Stimulated activated CD4-positive, alpha-beta T cell treated with anti-CD3 and anti-CD28 coated beads, TNF-alpha, amount 100 ng/mL, for 48 hours (primary cell): ENCODE data around the gene ENPP6.

Experiments used
- DNase-seq, 3 donors: peaks; one replicate each; pipeline ENCODE4 v3.0.0-alpha.2; 2020; ENCODE audit warnings: low read depth in 3 of 3

Gene ENPP6

DNA sequence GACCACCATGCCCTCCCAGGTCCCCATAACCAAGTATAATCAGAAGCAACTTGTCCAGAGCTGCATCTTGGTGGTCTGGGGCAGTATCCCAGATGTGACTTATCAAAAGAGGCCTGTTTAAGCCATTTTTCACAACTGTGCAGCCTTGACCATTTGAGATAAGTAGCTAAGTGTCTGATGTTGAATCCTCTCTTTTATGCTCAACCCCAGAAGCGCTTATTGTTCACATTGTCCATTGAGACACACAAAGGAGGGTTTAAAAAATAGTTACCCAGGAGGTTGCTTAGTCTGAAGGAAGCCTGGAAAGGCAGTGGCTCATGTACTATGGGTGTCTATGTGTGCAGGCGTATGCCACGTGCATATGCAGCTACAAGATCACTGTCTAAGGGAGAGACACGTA is 27.0 kb downstream of the ENPP6 start:
- DNase-seq: no peak

DNA sequence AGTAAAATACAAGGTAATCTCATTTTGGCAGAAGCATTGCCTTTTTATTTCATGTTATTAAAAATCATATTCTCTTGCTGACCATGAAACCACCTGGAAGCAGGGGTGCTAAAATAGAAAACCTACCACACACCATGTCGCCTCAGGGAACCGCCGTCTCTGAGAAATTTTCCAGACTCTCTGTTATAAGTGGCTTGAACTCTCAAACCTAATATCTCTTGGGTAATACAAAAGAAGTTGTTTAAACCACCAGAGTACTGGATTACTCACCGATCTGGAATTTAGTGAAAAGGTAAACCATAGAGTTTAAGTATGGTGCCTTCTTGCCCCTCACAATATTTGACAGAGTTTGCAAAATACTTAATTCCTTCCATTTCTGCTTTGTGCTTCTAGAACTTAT is 27.7 kb downstream of the ENPP6 start:
- no peak for DNase-seq

DNA sequence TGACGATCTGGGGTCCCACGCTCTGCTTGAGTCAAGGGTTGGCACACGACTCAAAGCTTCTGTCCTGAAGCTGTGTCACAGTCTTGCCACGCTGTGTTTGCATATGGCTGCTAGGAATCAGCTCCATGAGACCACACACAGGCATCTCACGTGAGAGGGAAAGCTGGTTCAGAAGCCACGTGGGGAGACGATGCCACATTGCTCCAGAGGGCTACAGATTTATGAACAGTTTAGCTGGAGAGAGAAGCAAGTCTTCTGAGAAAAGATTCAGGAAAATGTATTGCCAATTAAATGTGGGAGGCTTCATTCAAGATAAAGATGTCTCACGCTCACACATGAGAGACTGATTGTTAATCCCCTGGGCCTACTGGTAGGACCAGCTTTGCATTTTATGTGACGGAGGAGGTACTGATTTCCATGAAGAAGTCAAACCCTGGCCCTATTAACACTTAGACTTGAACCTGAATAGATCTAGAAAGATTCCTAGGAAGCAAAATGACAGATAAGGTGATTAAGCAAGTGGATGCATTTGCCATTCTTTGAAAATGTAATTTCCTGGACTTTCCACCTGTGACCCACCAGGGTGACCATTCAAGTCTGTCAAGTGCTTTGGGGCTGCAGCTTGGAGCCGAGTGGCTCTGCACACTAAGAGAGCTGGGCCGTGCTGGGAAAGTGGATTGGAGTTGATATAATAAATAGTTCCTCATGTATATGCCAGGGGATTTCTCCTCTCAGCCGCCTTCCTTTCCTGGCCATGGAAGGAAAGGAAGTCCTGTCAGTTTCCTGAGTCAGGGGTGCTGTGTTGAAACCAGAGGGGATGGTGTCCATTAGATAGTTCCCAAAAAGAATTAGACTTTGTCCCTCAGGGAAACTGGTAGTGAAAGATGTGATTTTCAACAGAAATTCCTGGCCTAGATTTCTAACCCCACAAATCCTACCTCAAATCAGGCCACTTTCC is 29.0 kb downstream of the ENPP6 start:
- DNase-seq: no peak

DNA sequence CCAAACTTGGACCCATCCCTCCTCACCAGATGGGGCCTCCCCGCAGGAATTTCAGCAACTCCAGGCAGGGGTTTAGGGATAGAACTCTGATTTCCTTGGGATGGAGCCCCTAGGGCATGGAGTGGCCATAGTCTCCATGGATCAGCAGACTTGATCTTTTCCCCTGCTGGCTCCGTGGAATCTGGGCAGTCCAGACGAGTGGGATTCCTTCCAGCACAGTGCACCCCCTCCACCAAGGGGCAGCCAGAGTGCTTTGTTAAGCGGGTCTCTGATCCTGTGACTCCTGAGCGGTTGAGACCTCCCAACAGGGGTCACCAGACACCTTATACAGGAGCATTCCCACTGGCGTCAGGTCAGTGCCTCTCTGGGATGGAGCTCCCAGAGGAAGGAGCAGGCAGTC is 40.4 kb downstream of the ENPP6 start:
- no peak for DNase-seq

DNA sequence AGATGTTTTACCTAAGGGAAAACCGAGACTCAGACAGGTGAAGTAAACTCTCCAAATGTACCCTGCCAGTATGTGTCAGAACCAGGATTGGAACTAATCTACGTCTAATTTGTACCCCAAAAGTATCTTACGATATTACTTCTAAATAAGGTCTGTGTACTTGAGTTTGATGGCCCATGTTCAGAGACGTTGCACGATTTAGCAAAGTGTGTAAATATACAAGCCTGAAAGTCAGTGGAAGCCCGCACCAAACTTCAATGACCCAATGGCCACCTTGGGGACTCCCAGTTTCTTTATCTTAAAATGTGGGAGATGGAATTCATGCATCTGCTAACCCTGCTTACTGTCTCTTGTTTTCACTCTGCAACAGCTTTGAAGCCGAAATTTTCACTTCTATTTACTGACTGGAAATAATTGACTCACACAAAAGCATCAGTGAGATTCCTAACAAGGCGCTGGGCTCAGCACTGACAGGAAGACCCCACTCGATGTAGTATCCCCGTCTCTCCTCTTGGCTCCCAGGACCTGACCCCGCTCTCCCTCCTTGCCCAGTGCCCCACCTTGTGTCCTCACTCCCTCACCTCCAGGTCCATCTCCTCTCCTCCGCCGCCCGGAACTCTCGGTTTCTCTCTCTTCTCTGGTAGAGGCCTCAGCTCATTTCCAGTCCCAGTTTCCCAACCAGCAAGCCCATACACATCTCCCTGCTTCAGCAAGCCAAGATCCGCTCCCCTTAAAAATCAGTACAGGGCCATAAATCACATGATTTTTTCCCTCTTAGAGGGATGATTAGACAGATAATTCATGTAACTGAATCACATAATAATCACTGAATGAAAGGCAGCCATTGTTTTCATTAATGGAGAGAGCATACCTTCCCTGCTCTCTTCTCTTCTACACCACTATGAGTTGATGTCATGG is 42.8 kb downstream of the ENPP6 start:
- no peak for DNase-seq

DNA sequence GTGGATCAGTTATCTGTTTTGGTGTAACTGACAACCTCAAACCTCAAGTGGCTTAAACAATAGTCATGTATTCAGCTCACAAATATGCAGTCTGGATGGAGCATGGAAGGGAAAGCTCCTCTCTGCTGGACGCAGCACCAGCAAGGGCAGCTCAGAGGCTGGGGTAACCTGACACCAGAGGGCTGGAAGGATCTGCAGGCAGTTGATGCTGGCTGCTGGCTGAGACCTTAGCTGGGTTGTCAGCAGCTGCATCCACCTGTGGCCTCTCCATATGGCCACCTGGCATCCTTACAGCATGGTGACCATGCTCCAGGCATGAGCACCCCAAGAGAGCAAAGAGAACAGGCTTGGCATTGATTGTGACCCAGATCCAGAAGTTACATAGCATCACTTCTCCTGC is 46.7 kb downstream of the ENPP6 start:
- no peak for DNase-seq

DNA sequence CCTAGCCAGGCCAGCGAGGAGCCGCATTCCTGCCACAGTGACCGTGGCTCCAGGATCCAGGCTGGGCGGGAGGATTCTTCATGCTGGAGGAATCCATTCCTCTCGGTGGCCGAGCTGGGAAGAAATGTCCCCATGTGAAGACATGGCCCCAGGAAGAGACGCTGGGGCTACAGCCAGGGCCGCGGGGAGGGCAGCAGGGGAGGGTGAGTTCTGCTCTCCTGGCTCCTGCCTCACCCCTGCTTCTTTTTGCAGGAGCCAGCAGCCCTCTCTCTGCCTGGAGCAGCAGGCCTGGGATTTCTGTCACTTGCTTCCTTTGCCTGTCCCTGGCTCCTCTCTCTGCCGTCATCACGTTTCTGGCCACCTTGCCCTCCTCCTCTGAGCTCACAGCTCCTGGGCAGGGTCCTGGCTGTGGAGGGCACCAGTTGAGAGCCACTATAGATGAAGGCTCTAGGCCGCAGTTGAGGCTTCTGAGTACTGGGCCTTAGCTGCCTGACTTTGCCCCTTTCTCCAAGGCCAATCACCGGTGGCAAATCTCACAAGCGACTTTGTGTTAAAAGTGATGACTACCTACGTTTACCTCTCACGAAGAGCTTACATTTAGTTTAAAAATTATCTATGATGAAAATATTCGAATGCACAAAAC is 48.3 kb downstream of the ENPP6 start:
- no peak for DNase-seq

DNA sequence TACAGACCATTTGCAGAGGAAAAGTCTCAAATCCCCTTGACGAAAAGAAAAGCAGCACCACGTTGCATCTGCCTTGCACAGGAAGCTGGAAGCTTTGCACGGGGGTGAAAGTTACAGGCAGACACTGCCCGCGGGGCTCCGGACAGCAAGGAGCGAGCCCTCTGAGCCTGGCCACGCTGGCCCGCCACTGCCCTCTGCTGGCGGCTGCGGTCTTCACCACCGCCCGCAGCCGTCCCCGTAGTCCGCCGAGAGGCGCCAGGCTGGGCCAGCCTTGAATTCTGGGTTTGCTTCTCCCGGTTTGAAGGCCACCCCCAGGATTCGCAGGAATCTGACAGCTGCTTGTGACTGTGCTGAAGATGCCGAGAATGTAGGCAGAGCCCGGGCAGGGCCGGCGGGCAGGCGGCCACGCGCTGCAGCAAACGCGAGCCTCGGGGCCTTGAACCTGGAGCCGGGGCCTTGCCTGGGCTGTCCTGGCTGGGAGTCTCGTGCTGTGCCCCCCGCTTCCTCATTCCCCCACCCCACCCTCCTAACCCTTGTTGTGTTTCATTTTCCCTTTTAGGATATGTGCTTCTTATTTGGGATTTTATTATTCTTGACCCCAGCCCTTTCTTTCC is 49.2 kb downstream of the ENPP6 start:
- peak; percentile 16 to 54 (median 20) for DNase-seq

DNA sequence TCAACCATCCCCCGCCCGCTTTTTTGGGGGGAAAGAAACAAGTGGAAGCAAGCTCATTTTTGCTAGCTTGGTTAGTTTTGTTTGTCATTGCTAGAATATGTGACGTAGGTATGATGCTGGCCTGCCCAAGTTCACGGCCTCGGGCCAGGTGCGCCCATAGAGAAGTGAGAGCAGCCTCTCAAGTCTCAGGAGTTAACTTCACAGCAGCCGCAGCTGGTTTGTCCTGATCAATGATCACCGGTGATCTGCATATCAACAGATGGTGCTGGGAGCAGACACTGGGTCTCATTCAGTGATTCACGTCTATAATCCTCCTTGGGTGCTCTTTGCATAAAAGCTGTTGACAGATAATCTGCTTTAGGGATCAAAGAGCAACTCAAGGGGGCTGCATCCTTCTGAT is 50.1 kb downstream of the ENPP6 start:
- DNase-seq: no peak

DNA sequence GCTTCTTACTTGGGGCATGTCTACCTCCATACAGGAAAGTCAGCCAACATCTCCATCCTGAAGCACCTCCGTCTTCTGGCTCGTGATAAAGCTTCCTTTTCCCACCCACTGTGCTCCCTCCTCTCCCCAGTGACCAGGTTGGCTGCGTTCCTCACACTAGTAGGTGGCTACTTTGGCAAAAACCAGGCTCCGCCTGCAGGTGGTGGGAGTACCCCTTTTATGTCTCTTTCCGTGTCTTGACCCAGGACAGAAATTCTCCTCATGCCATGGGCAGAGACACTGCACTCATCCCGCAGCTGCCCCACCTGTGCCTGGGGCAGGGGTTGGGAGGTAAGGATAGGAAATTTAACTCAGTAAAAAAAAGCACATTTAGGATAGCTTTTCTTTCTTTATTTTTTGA is 50.9 kb downstream of the ENPP6 start:
- no peak for DNase-seq

DNA sequence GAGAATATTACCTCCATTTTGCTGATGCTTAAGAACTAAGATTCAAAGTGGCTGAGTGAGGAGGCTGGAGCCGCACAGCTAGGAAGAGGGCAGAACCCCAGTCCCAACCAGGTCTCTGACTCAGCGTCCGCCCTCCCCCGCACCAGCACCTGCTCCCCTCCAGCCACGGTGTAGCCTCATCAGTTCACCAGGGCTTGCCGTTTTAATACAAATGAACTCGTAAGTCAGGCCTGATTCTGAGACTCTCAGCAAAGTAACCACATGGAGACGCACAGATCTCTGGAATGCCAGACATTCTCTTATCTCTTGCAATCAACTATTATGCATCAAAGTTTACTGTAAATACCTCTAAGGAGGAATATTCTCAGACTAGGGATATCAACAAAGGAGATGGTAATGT is 52.4 kb downstream of the ENPP6 start:
- no peak for DNase-seq

DNA sequence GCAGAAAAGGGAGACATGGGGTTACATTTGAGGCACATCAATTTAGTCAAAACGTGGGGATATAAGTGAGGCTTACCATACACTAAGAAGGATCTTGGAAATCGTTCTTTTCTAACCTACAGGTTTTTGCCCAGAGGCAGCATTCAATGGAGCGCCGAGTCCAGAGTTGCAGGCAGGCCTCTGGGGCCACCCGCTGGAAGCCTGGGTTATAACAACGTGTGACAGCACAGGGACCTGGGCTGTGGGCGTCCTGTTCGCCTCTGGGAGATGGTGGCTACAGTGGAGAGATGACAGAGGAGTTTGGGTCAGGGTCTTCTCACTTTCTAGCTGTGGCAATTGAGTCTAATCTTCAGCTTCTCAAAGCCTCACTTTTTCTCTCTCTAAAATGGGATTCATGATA is 53.9 kb downstream of the ENPP6 start:
- peak in 1 of 3 donors; percentile 12 for DNase-seq

DNA sequence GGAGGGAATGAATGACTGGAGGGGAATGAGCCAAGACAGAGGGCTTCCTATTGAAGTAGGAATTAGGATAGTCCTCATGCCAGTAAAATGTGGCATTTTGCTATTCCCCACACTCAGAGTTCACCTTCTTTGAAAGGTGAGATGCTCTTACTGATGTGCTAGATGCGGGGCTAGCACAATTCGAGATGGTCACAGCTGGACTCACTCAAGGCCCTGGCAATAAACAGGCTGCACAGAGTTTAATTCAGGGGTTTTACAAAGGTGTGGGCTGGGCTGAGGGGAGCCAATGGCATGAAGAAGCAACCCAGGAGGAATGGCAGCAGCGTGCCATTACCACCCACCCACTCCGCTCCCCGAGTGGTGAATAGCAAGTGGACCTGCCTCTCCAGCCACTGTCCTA is 55.1 kb downstream of the ENPP6 start:
- no peak for DNase-seq

DNA sequence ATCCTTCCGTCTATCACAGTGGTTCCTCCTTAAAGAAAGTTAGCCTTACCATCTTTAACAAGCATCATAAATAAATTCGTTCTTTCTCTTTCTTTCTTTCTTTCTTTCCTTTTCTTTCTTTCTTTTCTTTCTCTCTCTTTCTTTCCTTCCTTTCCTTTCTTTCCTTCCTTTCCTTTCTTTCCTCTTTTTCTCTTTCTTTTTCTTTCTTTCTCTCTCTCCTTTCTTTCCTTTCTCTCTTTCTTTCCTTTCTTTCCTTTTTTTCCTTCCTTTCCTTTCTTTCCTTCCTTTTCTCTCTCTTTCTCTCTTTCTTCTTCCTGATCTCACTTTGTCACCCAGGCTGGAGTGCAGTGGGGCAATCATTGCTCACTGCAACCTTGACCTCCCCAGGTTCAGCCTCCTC is 60.4 kb downstream of the ENPP6 start:
- DNase-seq: no peak

DNA sequence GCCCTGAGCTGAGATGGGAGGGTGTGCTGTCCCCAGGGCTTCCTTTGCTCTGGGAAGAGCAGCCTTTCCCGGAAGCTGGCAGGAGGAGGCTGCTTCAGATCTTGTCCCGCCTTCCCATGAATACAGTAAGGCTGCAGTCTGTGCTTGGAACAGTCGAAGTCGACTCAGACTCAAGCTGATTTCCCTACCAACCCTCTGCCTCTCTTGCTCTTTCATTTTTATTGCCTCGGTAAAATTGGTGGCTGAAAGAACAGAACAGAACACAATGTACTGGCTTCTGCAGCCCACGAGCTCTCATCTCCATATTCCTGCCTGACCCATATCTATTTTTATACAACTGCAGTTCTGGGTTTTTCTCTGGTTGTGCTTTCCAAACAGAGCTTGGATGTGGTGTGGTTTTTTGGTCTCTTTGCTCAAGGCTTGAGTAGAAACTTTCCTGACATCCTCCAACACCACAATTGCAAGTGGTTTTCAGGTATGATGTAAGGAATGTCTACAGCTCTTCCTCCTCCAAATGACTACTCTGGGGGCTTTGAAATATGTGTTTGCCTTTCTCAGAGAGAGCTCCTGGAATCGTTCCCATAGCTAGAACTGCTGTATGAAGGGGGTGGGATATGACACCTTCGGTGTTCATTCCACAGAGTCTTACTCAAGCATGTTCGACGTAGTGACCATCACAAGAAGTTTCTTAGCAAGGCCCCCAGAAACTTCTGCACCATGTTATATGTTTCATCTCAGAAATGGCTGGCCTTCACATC is 61.3 kb downstream of the ENPP6 start:
- no peak for DNase-seq

DNA sequence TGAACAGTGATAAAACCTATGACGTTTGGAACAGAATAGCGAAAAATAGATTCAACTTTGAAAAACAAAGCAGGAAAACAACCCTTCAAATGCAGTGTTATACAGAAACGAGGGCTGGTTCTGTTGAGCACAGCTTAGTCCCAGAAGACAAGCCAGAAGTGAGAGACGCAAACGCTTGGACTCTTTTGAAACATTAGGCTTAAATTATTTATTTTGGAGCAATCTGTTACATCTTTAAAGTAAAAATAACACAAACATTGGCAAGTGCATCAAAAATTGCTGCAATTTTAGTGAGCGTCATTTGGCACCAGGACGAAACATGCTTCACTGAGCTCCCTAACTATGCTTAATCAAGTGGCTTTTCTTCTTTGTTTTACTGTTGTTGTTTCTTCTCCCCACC is 63.5 kb downstream of the ENPP6 start:
- DNase-seq: no peak

DNA sequence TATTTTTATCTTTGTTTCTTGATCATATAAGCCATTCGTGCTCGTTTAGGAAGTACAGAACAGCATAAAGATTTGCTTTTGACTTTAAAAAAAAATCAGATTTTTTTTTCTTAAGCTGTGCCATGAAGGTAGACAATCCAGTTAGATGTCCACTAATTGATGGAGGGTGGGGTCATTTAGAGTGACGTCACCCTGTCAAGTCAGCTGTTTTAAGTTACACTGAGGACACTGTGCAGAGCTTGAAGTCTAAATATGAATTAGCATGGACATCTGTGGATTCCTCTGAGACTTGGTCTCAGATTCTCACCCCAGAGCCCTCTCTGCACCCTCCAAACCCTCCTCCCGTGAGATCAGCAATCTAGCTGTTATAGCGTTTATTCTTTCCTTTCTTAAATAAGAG is 63.9 kb downstream of the ENPP6 start:
- DNase-seq: no peak

DNA sequence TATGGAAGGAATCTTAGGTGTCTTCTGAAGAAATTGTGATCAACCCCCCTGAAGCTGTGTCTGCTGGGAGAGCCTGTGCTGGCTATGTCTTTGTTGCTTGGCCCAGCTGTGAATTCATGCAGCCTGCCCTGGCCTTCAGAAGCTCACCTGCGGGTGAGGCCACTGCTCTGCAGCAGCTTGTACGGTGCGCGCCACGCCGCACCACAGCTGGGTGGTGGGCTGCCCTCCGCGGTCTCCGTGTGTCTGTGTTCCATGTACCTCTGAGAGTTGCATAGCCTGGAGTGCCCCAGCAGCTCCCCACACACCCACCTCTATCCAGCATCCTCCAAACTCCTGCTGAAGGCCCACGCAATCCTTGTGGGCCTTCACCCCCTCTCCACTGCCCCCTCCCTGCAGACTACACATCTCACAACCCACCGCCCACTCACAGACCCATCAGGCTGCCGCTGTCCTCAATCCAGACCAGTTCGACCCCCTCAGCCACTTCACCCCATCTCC is 65.6 kb downstream of the ENPP6 start:
- DNase-seq: no peak

DNA sequence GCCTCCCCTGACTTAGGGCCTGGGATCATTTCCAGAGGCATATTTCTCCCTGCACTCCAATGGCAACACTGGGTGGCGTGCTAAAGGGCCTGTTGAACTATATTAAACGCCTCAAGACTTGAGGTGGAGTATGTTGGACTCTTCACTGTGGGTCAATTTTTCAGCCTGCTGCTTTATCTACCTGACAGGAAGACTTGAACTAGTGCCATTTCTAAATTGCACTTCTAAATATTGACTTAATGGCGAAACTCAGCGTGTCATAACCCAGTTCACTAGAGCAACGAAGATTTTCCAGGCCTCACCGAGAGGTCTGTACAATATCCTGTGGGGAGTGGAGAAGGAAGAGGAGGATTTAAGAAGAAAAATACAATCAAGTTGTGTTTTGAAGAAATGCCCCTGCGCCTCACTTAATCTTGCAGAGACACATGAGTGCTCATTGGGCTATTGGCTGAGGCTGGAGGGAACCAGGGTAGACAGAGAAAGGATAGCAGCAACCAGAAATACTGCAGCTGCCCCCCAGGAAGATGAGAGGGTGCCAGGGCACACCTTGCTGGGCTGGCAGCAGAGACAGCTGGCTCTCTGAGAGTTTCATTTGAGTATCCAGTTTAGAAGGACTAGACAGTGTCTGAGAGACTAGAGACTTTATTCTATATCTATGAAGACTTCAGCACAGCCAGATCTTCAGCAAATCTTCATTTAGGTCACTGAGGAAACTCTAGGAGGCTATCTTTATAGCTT is 67.4 kb downstream of the ENPP6 start:
- DNase-seq: no peak
